ENCODE results near the gene KCNH1. TPM values are rescaled to one million over a fixed set of nuclear protein-coding genes. Genes with fewer than 3 reads are reported as not detected.

Gene KCNH1
- total RNA-seq, 1 donor from 2014 or later = 0.21 TPM

- Mint-ChIP-seq H3K4me3 (no peak overlapping the region), H3K4me1 (no peaks in the 10 kb centered on the region), H3K36me3 (ENCODE audit: low read depth) (no peaks in the 10 kb centered on the region), H3K9me3 (no peaks in the 10 kb centered on the region), H3K27ac (ENCODE audit: unreplicated experiment) (no peak overlapping the region), H3K27me3 (ENCODE audit: low read depth) (no peaks in the 10 kb centered on the region)
- TF ChIP-seq CTCF (conservative IDR thresholded peaks at IDR 0.05) = no peak
- no peak for DNase-seq (ENCODE audit: low read depth, low spot score)
These were observed 386.8 kb downstream of the KCNH1 start for GRCh38 chr1:210747112-210747511.

GRCh38 chr1:210746024-210746731 is 387.8 kb downstream of the KCNH1 start:
- DNase-seq (ENCODE audit: low read depth, low spot score) = no peak
- H3K4me3 Mint-ChIP-seq = no peak overlapping the region
- H3K27me3 Mint-ChIP-seq (ENCODE audit: low read depth) = no peaks in the 10 kb centered on the region
- no peaks in the 10 kb centered on the region for H3K4me1 Mint-ChIP-seq
- H3K27ac Mint-ChIP-seq (ENCODE audit: unreplicated experiment) = no peak overlapping the region
- no peaks in the 10 kb centered on the region for H3K36me3 Mint-ChIP-seq (ENCODE audit: low read depth)
- TF ChIP-seq CTCF (conservative IDR thresholded peaks at IDR 0.05) = no peak
- no peaks in the 10 kb centered on the region for H3K9me3 Mint-ChIP-seq

- no peak for TF ChIP-seq CTCF (conservative IDR thresholded peaks at IDR 0.05)
- Mint-ChIP-seq H3K36me3 (ENCODE audit: low read depth) (no peaks in the 10 kb centered on the region), H3K9me3 (no peaks in the 10 kb centered on the region), H3K4me3 (no peak overlapping the region), H3K4me1 (no peaks in the 10 kb centered on the region), H3K27ac (ENCODE audit: unreplicated experiment) (no peak overlapping the region), H3K27me3 (ENCODE audit: low read depth) (peaks cover 1% of the 10 kb centered on the region)
- DNase-seq (ENCODE audit: low read depth, low spot score) = no peak
These were observed 390.9 kb downstream of the KCNH1 start for GRCh38 chr1:210743038-210743437.

GRCh38 chr1:210741564-210741963 is 392.4 kb downstream of the KCNH1 start:
- TF ChIP-seq CTCF (conservative IDR thresholded peaks at IDR 0.05) = no peak
- H3K4me1 Mint-ChIP-seq = no peaks in the 10 kb centered on the region
- no peak for DNase-seq (ENCODE audit: low read depth, low spot score)
- H3K27me3 Mint-ChIP-seq (ENCODE audit: low read depth) = peaks cover 10% of the 10 kb centered on the region
- no peaks in the 10 kb centered on the region for H3K9me3 Mint-ChIP-seq
- H3K36me3 Mint-ChIP-seq (ENCODE audit: low read depth) = no peaks in the 10 kb centered on the region
- no peak overlapping the region for H3K4me3 Mint-ChIP-seq
- no peak overlapping the region for H3K27ac Mint-ChIP-seq (ENCODE audit: unreplicated experiment)

GRCh38 chr1:210739627-210740026 is 394.3 kb downstream of the KCNH1 start:
- Mint-ChIP-seq H3K9me3 (no peaks in the 10 kb centered on the region), H3K4me3 (no peak overlapping the region), H3K27ac (ENCODE audit: unreplicated experiment) (no peak overlapping the region), H3K36me3 (ENCODE audit: low read depth) (no peaks in the 10 kb centered on the region), H3K27me3 (ENCODE audit: low read depth) (peaks cover 10% of the 10 kb centered on the region), H3K4me1 (peaks cover 5% of the 10 kb centered on the region)
- no peak for DNase-seq (ENCODE audit: low read depth, low spot score)
- TF ChIP-seq CTCF (conservative IDR thresholded peaks at IDR 0.05) = no peak

Measured in neural crest cell (in vitro differentiated cells).